Chondrocyte (in vitro differentiated cells): ENCODE results near the gene SPATA45. TPM values are rescaled to one million over a fixed set of nuclear protein-coding genes. Genes with fewer than 3 reads are reported as not detected.

Experiments used
- DNase-seq: peaks from one replicate; pipeline ENCODE4 v3.0.0; 2021; ENCODE audit warnings: mixed read lengths, low spot score
- H3K27ac Mint-ChIP-seq: one replicate; pipeline ENCODE4 v1.8.0; 2021; ENCODE audit warnings: mild to moderate bottlenecking, moderate library complexity, mixed read lengths; ENCODE audit not compliant: unreplicated experiment
- H3K27me3 Mint-ChIP-seq: 2 replicates; pipeline ENCODE4 v1.8.0; 2021; ENCODE audit warnings: low read depth, mixed read lengths
- H3K36me3 Mint-ChIP-seq: 2 replicates; pipeline ENCODE4 v1.8.0; 2021; ENCODE audit warnings: low read depth, mixed read lengths
- H3K4me1 Mint-ChIP-seq: 2 replicates; pipeline ENCODE4 v1.8.0; 2021; ENCODE audit warnings: low read depth, mild to moderate bottlenecking, mixed read lengths
- H3K4me3 Mint-ChIP-seq: one replicate; pipeline ENCODE4 v1.8.0; 2021; ENCODE audit warnings: mild to moderate bottlenecking, moderate library complexity, mixed read lengths; ENCODE audit not compliant: unreplicated experiment
- H3K9me3 Mint-ChIP-seq: 2 replicates; pipeline ENCODE4 v1.8.0; 2021; ENCODE audit warnings: low read depth, mixed read lengths
- long read RNA-seq: library from polyadenylated mRNA; stranded (forward); transcript quantifications from one replicate; pipeline ENCODE4 v2.0.0, GENCODE V29; 2021
- total RNA-seq: library from RNA; stranded (reverse); gene quantifications from 3 replicates; pipeline ENCODE4 v1.2.1, GENCODE V29; 2021
- TF ChIP-seq, protein P1 (sequence below): fragments of 200-600 bp; sonication (generic); IDR thresholded peaks from 2 replicates; pipeline ENCODE4 v1.5.0; 2021; ENCODE audit warnings: antibody characterized with exemption, mild to moderate bottlenecking, moderate library complexity

Gene SPATA45
- total RNA-seq: 0.47 to 1.3 TPM in 2 of 3 replicates, not detected in the other
- long read RNA-seq, partial matches to known transcripts: 0 of 2 reads
- long read RNA-seq, other reads (novel, unspliced or antisense): 2 of 2 reads

DNA sequence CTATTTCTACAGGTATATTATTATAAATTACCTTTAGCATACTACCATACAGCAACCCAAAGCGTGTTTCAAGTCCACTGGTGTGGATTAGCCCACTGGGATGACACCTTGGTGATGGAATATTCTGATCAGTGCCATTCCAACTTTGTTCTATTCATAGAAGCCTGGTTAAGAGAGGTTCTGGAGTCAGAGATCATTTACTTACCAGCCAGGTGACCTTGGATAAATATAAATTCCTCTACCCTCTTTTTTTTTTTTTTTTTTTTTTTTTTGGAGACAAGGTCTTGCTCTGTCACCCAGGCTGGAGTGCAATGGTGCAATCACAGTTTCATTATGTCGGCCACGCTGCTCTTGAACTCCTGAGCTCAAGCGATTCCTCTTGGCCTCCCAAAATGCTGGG is at the start of gene SPATA45:
Gene SPATA45, minus strand, starts transcription at position 101 of the 400 bp plus-strand sequence. CDS start 11,500 bp downstream, outside the sequence.
- DNase-seq: no peak
- peaks cover 1% of the 10 kb centered on the region for H3K36me3 Mint-ChIP-seq
- H3K4me3 Mint-ChIP-seq: no peak within 1 kb of the TSS
- H3K27me3 Mint-ChIP-seq: no peaks in the 10 kb centered on the region
- H3K4me1 Mint-ChIP-seq: no peaks in the 10 kb centered on the region
- no peak within 1 kb of the TSS for H3K27ac Mint-ChIP-seq
- TF ChIP-seq, protein P1, sequence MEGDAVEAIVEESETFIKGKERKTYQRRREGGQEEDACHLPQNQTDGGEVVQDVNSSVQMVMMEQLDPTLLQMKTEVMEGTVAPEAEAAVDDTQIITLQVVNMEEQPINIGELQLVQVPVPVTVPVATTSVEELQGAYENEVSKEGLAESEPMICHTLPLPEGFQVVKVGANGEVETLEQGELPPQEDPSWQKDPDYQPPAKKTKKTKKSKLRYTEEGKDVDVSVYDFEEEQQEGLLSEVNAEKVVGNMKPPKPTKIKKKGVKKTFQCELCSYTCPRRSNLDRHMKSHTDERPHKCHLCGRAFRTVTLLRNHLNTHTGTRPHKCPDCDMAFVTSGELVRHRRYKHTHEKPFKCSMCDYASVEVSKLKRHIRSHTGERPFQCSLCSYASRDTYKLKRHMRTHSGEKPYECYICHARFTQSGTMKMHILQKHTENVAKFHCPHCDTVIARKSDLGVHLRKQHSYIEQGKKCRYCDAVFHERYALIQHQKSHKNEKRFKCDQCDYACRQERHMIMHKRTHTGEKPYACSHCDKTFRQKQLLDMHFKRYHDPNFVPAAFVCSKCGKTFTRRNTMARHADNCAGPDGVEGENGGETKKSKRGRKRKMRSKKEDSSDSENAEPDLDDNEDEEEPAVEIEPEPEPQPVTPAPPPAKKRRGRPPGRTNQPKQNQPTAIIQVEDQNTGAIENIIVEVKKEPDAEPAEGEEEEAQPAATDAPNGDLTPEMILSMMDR: no peak
- H3K9me3 Mint-ChIP-seq: no peaks in the 10 kb centered on the region

DNA sequence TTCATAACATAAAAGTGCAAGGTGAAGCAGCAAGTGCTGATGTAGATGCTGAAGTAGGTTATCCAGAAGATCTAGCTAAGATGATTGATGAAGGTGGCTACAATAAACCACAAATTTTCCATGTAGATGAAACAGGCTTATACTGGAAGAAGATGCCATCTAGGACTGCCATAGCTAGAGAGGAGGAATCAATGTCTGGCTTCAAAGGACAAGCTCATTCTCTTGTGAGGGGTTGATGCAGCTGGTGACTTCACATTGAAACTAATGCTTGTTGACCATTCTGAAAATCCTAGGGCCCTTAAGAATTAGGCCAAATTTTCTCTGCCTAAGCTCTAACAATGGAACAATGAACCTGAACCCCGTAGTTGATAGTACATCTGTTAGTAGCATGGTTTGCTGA is 44.7 kb upstream of the SPATA45 start:
- Mint-ChIP-seq H3K27ac (no peak overlapping the region), H3K27me3 (no peaks in the 10 kb centered on the region), H3K36me3 (peaks cover 46% of the 10 kb centered on the region), H3K9me3 (no peaks in the 10 kb centered on the region), H3K4me3 (no peak overlapping the region), H3K4me1 (no peaks in the 10 kb centered on the region)
- no peak for DNase-seq
- TF ChIP-seq, protein P1: no peak

DNA sequence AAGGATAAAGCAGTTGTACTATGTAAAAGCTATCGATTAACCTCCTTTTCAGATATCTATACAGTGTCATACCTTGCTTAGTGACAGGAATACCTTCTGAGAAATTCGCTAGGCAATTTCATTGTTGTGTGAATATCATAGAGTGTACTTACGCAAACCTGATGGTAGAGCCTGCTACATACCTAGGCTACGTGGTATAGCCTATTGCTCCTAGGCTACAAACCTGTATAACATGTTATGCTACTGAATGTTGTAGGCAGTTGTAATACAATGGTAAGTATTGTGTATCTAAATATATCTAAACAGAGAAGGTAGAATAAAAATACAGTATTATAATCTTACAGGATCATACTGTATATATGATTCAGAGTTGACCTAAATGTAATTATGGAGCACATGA is 37.1 kb upstream of the SPATA45 start:
- H3K36me3 Mint-ChIP-seq: peaks cover 16% of the 10 kb centered on the region
- TF ChIP-seq, protein P1: no peak

GRCh38 chr1:212879947-212880690 is 32.7 kb upstream of the SPATA45 start:
- Mint-ChIP-seq H3K27ac (no peak overlapping the region), H3K4me3 (no peak overlapping the region), H3K36me3 (peaks cover 21% of the 10 kb centered on the region), H3K9me3 (no peaks in the 10 kb centered on the region), H3K27me3 (no peaks in the 10 kb centered on the region), H3K4me1 (no peaks in the 10 kb centered on the region)
- TF ChIP-seq, protein P1: no peak
- DNase-seq: no peak

More for the DNA sequence above, 37.1 kb upstream of the SPATA45 start:
- H3K4me3 Mint-ChIP-seq: no peak overlapping the region
- H3K27ac Mint-ChIP-seq: no peak overlapping the region
- no peak for DNase-seq
- H3K4me1 Mint-ChIP-seq: no peaks in the 10 kb centered on the region
- H3K27me3 Mint-ChIP-seq: no peaks in the 10 kb centered on the region
- H3K9me3 Mint-ChIP-seq: no peaks in the 10 kb centered on the region

DNA sequence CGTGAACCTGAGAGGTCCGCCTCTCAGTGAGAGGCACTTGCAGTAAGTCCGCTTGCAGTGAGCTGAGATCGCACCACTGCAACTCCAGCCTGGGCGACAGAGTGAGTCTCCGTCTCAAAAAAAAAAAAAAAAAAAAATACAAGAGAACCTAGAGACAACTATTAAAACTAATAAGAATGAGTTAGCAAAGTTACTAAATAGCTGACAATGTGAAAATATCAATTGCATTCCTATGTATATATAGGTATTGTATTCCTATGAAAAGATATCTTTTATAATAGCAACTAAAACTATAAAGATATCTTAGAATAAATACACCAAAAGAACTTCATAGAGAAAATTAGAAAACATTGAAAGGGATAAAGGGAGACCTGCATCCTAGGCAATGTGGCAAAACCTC is 31.0 kb upstream of the SPATA45 start:
- Mint-ChIP-seq H3K27me3 (no peaks in the 10 kb centered on the region), H3K36me3 (peaks cover 23% of the 10 kb centered on the region), H3K27ac (no peak overlapping the region)

More for the DNA sequence above, 31.0 kb upstream of the SPATA45 start:
- Mint-ChIP-seq H3K9me3 (no peaks in the 10 kb centered on the region), H3K4me1 (no peaks in the 10 kb centered on the region), H3K4me3 (no peak overlapping the region)
- no peak for DNase-seq
- TF ChIP-seq, protein P1: no peak
